ENCODE data around the gene STK11. TPM values are rescaled to one million over a fixed set of nuclear protein-coding genes. Genes with fewer than 3 reads are reported as not detected.

The STK11 gene
- total and polyA plus RNA-seq, 2 donors (not counting 3 experiments of a cell fraction or from before 2014, with no cell fraction given), result 39.4 to 75.4 TPM

DNA sequence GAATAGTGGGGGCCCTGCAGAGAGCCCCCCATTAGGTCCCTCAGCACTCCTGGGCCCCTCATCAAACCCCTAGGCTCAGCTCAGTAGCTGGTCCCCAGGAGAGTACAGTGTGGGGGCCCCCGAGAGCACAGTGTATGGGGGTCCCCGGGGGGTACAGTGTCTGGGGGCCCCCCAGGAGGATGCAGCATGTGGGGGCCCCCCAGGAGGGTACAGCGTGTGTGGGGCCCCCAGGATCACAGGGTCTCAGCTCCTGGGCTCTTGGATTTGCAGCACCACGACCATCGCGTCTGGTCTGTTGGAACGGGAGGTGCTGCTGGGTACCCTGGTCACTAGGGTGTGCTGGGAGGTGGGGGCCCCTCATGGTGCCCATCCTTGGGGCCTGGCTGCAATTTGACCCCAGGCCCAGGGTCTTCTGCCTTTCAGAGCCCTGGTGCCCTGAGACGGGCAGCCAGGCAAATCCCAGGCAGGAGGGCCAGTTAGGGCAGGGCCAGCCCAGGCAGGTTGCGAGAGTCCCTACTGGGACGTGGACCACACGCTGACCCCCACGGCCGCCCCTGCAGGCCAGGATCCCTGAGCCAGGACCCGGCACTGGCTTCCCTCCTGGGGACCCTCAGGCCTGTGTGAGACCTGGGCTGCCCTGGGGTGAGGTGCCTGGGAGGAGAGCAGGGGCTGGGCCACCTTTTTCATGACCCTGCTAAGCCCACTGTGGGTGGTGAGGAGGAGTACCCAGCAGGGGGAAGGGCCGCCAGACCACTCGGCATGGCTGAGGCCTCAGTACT lies 18.7 kb downstream of the STK11 start:
- CTCF ChIA-PET, result interaction anchor here (1.9 to 2.5 kb wide), 3 partner anchors 8 to 20 kb away, joined by 7 to 14 read pairs (median 9); no protein-coding TSS in a partner anchor
- Histone ChIP-seq H4K20me1 (replicated peaks; ENCODE audit: control insufficient read depth, extremely low read depth, insufficient read depth, low read length) (no peaks in the 10 kb centered on the region), H3K79me2 (ENCODE audit: control insufficient read depth, insufficient read depth, low read length) (no peaks in the 10 kb centered on the region), H3K36me3 (ENCODE audit: control insufficient read depth in 2 of 2, extremely low read depth in 1 of 2, insufficient read depth in 2 of 2, low read length in 2 of 2) (peaks cover 5 to 20% of the 10 kb centered on the region in 2 experiments), H2AFZ (ENCODE audit: low read depth, low read length) (no peak overlapping the region), H3K27ac (ENCODE audit: insufficient read depth, low read depth, low read length) (no peak overlapping the region), H3K4me1 (ENCODE audit: control insufficient read depth, extremely low read depth, insufficient read depth, low read length) (no peaks in the 10 kb centered on the region), H3K9ac (replicated peaks; ENCODE audit: extremely low read depth, insufficient read depth, low read length) (no peak overlapping the region), H3K9me3 (replicated peaks; ENCODE audit: control insufficient read depth, insufficient read depth, low read length) (no peaks in the 10 kb centered on the region), H3K4me2 (ENCODE audit: insufficient read depth, low read length) (no peak overlapping the region), H3K27me3 (ENCODE audit: control insufficient read depth in 2 of 2, insufficient read depth in 2 of 2, low read length in 2 of 2) (no peaks in the 10 kb centered on the region), H3K4me3 (replicated peaks in 1 of 3; ENCODE audit: insufficient read depth in 1 of 3, low read depth in 1 of 3, low read length in 3 of 3) (no peak overlapping the region), H3K9me1 (replicated peaks; ENCODE audit: control insufficient read depth, extremely low read depth, insufficient read depth, low read length) (no peaks in the 10 kb centered on the region)
- intact Hi-C loops (cut with micrococcal nuclease) (no loop called here), dilution Hi-C loops (cut with MboI; ENCODE audit: extremely low pct_ligation_motif_present, low sequenced_read_pairs) (no loop called here)
- FAIRE-seq, result no peak
- POLR2A ChIA-PET, result no interaction called here
- BruUV-seq (replicated peaks), result no TSS peak
- TF ChIP-seq POLR2A (IDR thresholded peaks at IDR 0.05; ENCODE audit: low read depth, low read length) (no peak), EZH2 (IDR thresholded peaks at IDR 0.05; ENCODE audit: borderline replicate concordance, low read depth, low read length, severe bottlenecking) (no peak), GATA2 (IDR thresholded peaks at IDR 0.05; ENCODE audit: insufficient read depth, insufficient read length, low read depth, low read length) (no peak), POLR2AphosphoS5 (IDR thresholded peaks at IDR 0.05; ENCODE audit: insufficient read depth, low read depth, low read length) (no peak), FOS (IDR thresholded peaks at IDR 0.05; ENCODE audit: borderline replicate concordance, insufficient read depth, low read length) (no peak), MYC (IDR thresholded peaks at IDR 0.05; ENCODE audit: low read depth, low read length) (no peak), JUN (IDR thresholded peaks at IDR 0.05; ENCODE audit: borderline replicate concordance, insufficient read depth, insufficient read length, low read depth) (no peak)
- TF ChIP-seq, protein P1, sequence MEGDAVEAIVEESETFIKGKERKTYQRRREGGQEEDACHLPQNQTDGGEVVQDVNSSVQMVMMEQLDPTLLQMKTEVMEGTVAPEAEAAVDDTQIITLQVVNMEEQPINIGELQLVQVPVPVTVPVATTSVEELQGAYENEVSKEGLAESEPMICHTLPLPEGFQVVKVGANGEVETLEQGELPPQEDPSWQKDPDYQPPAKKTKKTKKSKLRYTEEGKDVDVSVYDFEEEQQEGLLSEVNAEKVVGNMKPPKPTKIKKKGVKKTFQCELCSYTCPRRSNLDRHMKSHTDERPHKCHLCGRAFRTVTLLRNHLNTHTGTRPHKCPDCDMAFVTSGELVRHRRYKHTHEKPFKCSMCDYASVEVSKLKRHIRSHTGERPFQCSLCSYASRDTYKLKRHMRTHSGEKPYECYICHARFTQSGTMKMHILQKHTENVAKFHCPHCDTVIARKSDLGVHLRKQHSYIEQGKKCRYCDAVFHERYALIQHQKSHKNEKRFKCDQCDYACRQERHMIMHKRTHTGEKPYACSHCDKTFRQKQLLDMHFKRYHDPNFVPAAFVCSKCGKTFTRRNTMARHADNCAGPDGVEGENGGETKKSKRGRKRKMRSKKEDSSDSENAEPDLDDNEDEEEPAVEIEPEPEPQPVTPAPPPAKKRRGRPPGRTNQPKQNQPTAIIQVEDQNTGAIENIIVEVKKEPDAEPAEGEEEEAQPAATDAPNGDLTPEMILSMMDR (IDR thresholded peaks at IDR 0.05; ENCODE audit: extremely low read depth in 1 of 2, insufficient read depth in 1 of 2, low read depth in 1 of 2, low read length in 2 of 2), result no peak
- TF ChIP-seq, protein P2, sequence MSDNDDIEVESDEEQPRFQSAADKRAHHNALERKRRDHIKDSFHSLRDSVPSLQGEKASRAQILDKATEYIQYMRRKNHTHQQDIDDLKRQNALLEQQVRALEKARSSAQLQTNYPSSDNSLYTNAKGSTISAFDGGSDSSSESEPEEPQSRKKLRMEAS (IDR thresholded peaks at IDR 0.05; ENCODE audit: insufficient read depth, insufficient read length), result no peak
- DNase-seq (ENCODE audit: low read depth, low spot score), result no peak
